ENCODE data around the gene HTR1D.

The HTR1D gene

DNA sequence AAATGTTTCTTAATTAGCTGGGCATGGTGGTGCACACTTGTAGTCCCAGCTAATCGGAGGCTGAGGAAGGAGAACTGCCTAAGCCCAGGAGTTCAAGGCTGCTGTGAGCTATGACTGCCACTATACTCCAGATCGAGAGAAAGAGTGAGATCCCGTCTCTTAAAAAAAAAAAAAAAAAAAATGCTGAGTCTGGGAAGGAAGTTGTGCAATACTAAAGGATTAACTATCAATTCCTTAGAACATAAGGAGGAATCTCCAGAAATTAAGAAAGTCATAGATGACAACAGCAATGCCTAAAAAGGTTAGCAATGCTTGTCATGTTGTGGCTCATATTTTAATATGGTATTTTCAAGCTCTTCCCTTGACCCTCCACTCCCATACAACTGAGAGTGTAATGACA lies 53.9 kb downstream of the HTR1D start:
- no peak for TF ChIP-seq ZNF274 (IDR thresholded peaks at IDR 0.05; ENCODE audit: low read depth, low read length)

DNA sequence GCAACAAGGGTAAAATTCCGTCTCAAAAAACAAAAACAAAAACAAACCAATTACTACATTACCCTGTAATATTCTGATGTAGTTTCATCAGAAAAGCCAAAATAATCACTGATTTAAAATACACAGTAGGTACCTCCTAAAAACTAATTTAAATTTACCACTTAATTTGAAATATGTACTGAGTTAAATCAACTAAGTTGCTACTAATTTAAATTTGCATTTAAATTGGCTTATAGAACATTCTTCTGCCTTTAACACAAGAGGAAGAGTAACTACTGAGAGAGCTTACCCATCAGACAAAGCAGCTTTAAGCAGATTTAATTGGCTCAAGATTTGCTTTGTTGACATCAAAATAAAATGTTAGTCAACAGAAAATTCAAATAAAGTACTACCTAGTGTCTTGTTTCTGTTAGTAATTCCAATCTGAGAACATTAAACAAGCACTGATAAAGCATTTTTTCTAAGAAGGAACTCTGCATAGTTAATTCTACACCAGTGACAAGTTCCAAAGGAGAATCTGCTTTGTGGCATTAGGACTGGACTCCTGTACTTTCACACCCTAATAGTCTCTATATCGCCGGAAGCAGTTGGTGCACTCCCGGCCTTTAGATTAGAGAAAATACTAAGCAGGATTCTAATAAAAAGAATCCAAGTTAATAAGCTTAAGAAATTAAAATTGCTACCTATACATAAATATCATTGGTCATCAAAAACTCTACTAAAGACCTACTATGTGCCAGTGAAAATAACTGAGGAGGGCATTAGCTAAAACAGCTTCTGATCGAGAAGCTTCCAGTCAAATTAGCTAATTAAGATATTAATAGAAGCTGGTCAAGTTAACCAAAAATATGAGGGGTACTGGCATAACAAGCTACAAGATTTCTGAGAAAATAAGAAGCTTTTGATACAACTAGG lies 57.1 kb downstream of the HTR1D start:
- no peak for TF ChIP-seq ZNF274 (IDR thresholded peaks at IDR 0.05; ENCODE audit: low read depth, low read length)
- H3K4me3 ChIP-seq (ENCODE audit: low read length) = no peak overlapping the region

More for the DNA sequence above, 53.9 kb downstream of the HTR1D start:
- H3K4me3 ChIP-seq (ENCODE audit: low read length) = no peak overlapping the region

DNA sequence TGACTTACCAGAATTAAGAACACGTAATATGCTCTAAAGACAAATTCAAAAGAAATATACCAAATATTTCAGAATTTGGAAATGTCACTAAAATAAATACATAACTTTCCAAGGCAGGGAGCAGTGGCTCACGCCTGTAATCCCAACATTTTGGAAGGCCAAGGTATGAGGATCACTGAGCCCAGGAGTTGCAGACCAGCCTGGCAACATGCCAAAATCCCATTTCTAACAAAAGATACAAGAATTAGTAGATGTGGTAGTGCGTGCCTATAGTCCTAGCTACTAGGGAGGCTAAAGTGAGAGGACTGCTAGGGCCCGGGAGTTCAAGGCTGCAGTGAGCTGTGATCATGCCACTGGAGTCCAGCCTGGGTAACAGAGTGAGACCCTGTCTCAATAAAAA lies 60.4 kb downstream of the HTR1D start:
- H3K4me3 ChIP-seq (ENCODE audit: low read length) = no peak overlapping the region
- no peak for TF ChIP-seq ZNF274 (IDR thresholded peaks at IDR 0.05; ENCODE audit: low read depth, low read length)

DNA sequence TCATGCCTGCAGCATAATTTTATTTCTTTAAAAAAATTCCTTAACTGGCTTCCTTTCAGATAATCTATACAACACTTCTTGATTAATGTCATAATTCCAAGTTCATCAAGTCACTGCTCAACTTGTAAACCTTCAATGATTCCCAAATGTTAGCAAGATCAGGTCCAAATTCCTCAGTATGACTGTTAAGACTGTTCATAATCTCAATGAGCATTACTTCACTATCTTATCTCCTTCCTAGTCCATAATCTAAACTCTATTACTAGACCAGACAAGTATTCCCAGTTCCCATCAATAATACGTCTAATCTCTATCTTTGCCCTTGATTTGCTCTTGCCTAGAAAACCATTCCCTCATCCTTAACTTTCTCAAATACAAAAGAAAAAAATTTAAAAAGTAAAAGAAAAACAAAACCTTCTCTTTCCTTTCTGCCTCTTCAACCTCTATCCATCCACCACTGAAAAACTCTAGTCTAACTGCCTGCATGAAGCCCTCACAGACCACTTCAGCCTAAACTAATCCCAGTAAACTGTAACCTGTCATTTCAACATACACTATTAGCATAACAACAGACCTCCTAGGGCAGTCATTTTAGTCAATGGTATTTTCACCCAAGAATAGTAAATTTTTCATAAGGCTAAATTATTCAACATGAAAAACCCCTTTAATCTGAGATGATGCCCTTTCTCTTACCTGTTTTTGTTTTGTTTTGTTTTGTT lies 64.2 kb downstream of the HTR1D start:
- no peak overlapping the region for H3K4me3 ChIP-seq (ENCODE audit: low read length)
- no peak for TF ChIP-seq ZNF274 (IDR thresholded peaks at IDR 0.05; ENCODE audit: low read depth, low read length)

DNA sequence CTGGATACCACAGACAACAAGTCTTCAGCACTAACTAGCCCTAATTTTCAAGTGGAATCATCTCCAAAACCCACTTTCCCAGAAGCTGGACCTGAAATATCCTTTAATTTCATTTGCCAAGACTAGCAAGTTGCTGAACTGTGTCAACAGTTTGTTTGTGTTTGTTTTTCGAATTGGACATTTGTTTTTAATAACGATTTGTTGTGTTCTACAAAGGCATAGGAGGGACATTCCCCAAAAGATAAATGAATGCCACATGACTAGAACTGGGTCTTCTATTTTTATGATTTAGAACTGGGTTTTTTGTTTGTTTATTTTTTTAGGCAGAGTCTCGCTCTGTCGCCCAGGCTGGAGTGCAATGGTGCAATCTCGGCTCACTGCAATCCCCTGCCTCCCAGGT lies 66.6 kb downstream of the HTR1D start:
- TF ChIP-seq ZNF274 (IDR thresholded peaks at IDR 0.05; ENCODE audit: low read depth, low read length) = no peak
- no peak overlapping the region for H3K4me3 ChIP-seq (ENCODE audit: low read length)

DNA sequence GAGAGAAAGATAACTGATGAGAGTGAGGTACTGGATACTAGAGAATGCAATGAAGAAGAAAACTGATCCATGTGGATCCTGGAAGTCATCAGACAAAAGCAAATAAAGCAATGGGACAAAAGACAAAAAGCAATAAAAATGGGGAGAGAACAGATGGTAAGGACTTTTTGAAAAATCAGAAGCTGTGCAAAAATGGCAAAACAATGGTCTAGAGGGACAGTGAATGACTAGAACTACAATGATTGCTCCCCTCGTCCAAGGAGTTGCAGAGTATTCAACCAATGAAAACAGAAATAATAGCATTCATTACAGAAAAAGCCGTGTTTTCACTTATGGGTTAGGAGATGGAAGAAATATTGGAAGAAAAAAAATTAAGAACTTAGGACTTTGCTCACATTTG lies 67.2 kb downstream of the HTR1D start:
- no peak overlapping the region for H3K4me3 ChIP-seq (ENCODE audit: low read length)
- TF ChIP-seq ZNF274 (IDR thresholded peaks at IDR 0.05; ENCODE audit: low read depth, low read length) = no peak

DNA sequence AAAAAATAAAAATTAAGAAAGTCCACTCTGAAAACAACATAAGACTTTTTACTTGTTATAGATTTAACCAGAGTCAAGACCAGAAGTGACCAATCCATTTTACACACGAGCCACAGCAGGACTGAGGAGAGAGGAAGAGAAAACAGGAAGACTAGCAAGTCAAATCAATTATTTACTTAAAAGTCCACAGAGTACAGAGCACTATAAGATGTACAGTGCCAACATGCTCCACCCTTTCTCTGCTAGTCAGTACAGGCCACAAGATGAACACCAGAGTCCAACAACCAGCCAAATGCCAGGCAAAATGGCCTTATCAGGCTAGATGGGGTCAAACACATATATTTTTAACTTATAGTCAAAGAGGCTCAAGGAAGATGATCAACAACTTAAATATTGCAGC lies 68.2 kb downstream of the HTR1D start:
- no peak for TF ChIP-seq ZNF274 (IDR thresholded peaks at IDR 0.05; ENCODE audit: low read depth, low read length)
- H3K4me3 ChIP-seq (ENCODE audit: low read length) = no peak overlapping the region

DNA sequence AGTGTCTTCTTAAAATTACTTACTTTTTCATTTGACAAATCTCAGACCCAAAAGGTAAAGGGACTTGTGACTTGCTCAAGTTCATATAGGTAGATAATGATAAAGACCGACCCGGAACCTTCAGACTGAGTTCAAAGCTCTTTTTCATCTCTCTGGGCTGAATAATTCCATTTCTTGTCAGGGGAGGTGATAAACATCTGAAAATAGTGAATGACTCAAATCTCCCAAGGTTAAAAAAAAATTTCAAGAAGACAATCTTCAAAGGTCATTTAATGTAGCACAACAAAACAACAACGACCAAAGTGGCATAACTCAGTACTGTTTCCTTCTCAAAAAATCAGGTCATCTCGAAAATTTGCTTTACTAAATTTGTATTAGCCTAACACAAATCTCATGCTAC lies 69.2 kb downstream of the HTR1D start:
- no peak overlapping the region for H3K4me3 ChIP-seq (ENCODE audit: low read length)
- TF ChIP-seq ZNF274 (IDR thresholded peaks at IDR 0.05; ENCODE audit: low read depth, low read length) = no peak

All from GM08714 (cell line).